Measurements from ENCODE around the gene UHRF2.

DNA sequence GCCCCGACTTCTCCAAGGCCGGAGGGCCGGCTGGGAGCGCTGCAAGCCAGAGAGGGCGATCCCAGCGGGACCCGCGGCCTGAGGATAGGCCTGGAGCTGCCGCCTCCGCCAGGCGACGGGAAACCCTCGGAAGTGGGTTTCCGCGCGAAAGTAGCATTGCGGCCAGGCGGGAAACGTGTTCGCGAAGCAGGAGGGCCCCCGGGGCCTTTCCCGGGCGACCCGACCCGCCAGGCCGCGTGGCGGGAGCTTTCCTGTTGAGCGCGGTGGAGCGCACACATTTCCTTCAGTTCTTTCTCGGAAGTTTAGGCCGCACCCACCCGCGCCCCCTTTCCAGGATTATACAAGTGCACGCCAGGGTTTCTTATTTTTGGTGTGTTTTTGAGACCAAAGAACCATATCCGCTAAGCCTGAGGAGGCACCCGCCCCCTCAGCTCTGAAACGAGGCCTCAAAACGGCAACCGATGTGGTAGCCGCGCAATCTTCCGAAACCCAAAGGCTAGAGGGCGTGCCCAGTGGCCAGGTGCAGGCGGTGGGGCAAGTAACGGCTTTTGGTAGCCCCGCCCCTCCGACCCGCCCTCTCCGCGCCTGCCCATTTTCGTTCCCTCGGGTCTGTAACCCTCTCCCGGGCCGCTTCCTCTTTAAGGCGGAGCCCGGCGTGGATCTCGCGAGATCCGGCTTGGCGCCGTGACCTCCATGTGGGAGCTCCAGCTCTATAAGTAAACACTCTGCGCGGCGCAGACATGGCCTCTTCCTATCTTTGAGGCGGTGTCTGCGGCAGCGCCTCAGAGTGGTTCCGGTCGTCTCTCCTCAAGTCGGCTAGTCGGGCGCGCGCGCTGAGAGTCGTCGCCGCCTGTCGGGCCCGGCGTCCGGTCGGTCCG lies at the start of gene UHRF2:
- TF ChIP-seq, protein P1, sequence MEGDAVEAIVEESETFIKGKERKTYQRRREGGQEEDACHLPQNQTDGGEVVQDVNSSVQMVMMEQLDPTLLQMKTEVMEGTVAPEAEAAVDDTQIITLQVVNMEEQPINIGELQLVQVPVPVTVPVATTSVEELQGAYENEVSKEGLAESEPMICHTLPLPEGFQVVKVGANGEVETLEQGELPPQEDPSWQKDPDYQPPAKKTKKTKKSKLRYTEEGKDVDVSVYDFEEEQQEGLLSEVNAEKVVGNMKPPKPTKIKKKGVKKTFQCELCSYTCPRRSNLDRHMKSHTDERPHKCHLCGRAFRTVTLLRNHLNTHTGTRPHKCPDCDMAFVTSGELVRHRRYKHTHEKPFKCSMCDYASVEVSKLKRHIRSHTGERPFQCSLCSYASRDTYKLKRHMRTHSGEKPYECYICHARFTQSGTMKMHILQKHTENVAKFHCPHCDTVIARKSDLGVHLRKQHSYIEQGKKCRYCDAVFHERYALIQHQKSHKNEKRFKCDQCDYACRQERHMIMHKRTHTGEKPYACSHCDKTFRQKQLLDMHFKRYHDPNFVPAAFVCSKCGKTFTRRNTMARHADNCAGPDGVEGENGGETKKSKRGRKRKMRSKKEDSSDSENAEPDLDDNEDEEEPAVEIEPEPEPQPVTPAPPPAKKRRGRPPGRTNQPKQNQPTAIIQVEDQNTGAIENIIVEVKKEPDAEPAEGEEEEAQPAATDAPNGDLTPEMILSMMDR (IDR thresholded peaks at IDR 0.05) = peak in 1 of 6 experiments; percentile 7
- TF ChIP-seq POLR2A (IDR thresholded peaks at IDR 0.05) = peak in 3 of 4 donors; percentile 68 to 90 (median 70)

All from upper lobe of left lung (tissue), 4 donors.